Suprapubic skin (tissue), 4 donors: ENCODE data around the gene PEMT. TPM values are rescaled to one million over a fixed set of nuclear protein-coding genes. Genes with fewer than 3 reads are reported as not detected.
A peak's percentile ranks its signal among the peaks of the same experiment; 100 is the strongest.
"Not testable (repeated sequence)": the region's sequence is repeated elsewhere in the genome, so short reads cannot be mapped to it uniquely, and the experiment has no call there.

Experiments
- DNase-seq, 2 donors: peaks; one replicate each; pipeline ENCODE4 v3.0.0-alpha.2; 2019; ENCODE audit warnings: low spot score in 2 of 2
- H3K27ac ChIP-seq: fragments of 200-600 bp; sonication (generic); one replicate; pipeline ENCODE4 v1.5.1; 2019
- H3K27me3 ChIP-seq: fragments of 200-600 bp; sonication (generic); one replicate; pipeline ENCODE4 v1.5.1; 2019
- H3K36me3 ChIP-seq: fragments of 200-600 bp; sonication (generic); one replicate; pipeline ENCODE4 v1.5.1; 2019
- H3K4me1 ChIP-seq: fragments of 200-600 bp; sonication (generic); one replicate; pipeline ENCODE4 v1.5.1; 2019
- H3K4me3 ChIP-seq: fragments of 200-600 bp; sonication (generic); one replicate; pipeline ENCODE4 v1.5.1; 2019; ENCODE audit warnings: mild to moderate bottlenecking
- H3K9me3 ChIP-seq: fragments of 200-600 bp; sonication (generic); one replicate; pipeline ENCODE4 v1.5.1; 2019
- CTCF ChIP-seq, 2 donors: fragments of 200-600 bp in 1 of 2; fragments of 450-650 bp in 1 of 2; sonication (generic) in 1 of 2; IDR thresholded peaks; one replicate each; pipeline ENCODE4 v1.5.1; 2016 to 2019; ENCODE audit warnings: antibody characterized with exemption in 2 of 2, mild to moderate bottlenecking in 1 of 2, moderate library complexity in 1 of 2
- EP300 ChIP-seq: sonication (generic); formaldehyde crosslinking; IDR thresholded peaks from one replicate; pipeline ENCODE4 v1.6.1; 2017; ENCODE audit warnings: antibody characterized with exemption
- POLR2A ChIP-seq, 2 donors: fragments of 450-650 bp; IDR thresholded peaks; one replicate each; pipeline ENCODE4 v1.6.1; 2017; ENCODE audit warnings: antibody characterized with exemption in 2 of 2, mild to moderate bottlenecking in 2 of 2, moderate library complexity in 2 of 2
- POLR2AphosphoS5 ChIP-seq, 3 donors: sonication (generic); formaldehyde crosslinking; IDR thresholded peaks; one replicate each; pipeline ENCODE4 v1.6.1; 2017; ENCODE audit warnings: antibody characterized with exemption in 3 of 3
- WGBS: methylation state at CpG from one replicate; pipeline ENCODE4 v1.1.5; 2018; 5-methylcytosine and 5-hydroxymethylcytosine counted together
- total RNA-seq, 4 donors: library from RNA; depleted of rRNA; stranded (reverse); fragments of >200 nt; gene quantifications; one replicate each; pipeline ENCODE4 v1.1.0, GENCODE V29; 2016

The PEMT gene
- 10 to 100 TPM; 25.7 to 60.6 (median 50.0) TPM for total RNA-seq

- Histone ChIP-seq H3K27me3 (no peaks in the 10 kb centered on the region), H3K36me3 (no peaks in the 10 kb centered on the region), H3K9me3 (no peaks in the 10 kb centered on the region), H3K4me1 (peaks cover 56% of the 10 kb centered on the region), H3K27ac (peak within 1 kb of the TSS; percentile 88), H3K4me3 (peak within 1 kb of the TSS; percentile 93)
- no peak for TF ChIP-seq CTCF (IDR thresholded peaks at IDR 0.05)
- peak; percentile 6 to 36 for TF ChIP-seq POLR2A (IDR thresholded peaks at IDR 0.05)
- TF ChIP-seq POLR2AphosphoS5 (IDR thresholded peaks at IDR 0.05), result peak; percentile 5 to 72 (median 61)
- TF ChIP-seq EP300, result no peak
- WGBS, result under 1% methylated on average over 32 of the region's 86 CpGs
- peak; percentile 98 to 99 for DNase-seq
These were observed at the start of gene PEMT for GRCh38 chr17:17591355-17592298. PEMT (minus strand) TSS chr17:17591708; CDS start chr17:17591626, 82 bp downstream.

GRCh38 chr17:17639661-17640270, 48.3 kb upstream of the PEMT start:
- H3K36me3 ChIP-seq, DNase-seq: not testable (repeated sequence)
- 52% methylated on average over 9 of the region's 9 CpGs for WGBS

GRCh38 chr17:17638467-17638866, 47.0 kb upstream of the PEMT start:
- Histone ChIP-seq H3K27ac (no peak overlapping the region), H3K27me3 (no peaks in the 10 kb centered on the region), H3K9me3 (no peaks in the 10 kb centered on the region), H3K4me1 (no peaks in the 10 kb centered on the region), H3K4me3 (no peak overlapping the region), H3K36me3 (no peaks in the 10 kb centered on the region)
- TF ChIP-seq CTCF (IDR thresholded peaks at IDR 0.05) (no peak), POLR2AphosphoS5 (IDR thresholded peaks at IDR 0.05) (no peak), POLR2A (IDR thresholded peaks at IDR 0.05) (no peak), EP300 (no peak)
- 86% methylated on average over 2 of the region's 2 CpGs for WGBS
- no peak for DNase-seq

More at GRCh38 chr17:17639661-17640270, 48.3 kb upstream of the PEMT start:
- not testable (repeated sequence) for H3K4me3 ChIP-seq, H3K27me3 ChIP-seq, H3K9me3 ChIP-seq, H3K27ac ChIP-seq, H3K4me1 ChIP-seq

- H3K4me3 ChIP-seq, result no peak overlapping the region
- TF ChIP-seq POLR2A (IDR thresholded peaks at IDR 0.05) (no peak), EP300 (no peak), CTCF (IDR thresholded peaks at IDR 0.05) (no peak), POLR2AphosphoS5 (IDR thresholded peaks at IDR 0.05) (no peak)
- no peaks in the 10 kb centered on the region for H3K36me3 ChIP-seq
- no peaks in the 10 kb centered on the region for H3K27me3 ChIP-seq
- H3K4me1 ChIP-seq, result no peaks in the 10 kb centered on the region
- no peak overlapping the region for H3K27ac ChIP-seq
- 65% methylated on average over 5 of the region's 5 CpGs for WGBS
- no peak for DNase-seq
- no peaks in the 10 kb centered on the region for H3K9me3 ChIP-seq
These were observed 44.9 kb upstream of the PEMT start for GRCh38 chr17:17636272-17636885.

GRCh38 chr17:17635537-17636271, 44.2 kb upstream of the PEMT start:
- not testable (repeated sequence) for H3K36me3 ChIP-seq, H3K9me3 ChIP-seq, H3K27me3 ChIP-seq, H3K4me1 ChIP-seq, H3K4me3 ChIP-seq, DNase-seq, H3K27ac ChIP-seq
- 70% methylated on average over 15 of the region's 15 CpGs for WGBS
